ENCODE measurements around the gene C8B.

GRCh38 chr1:56933161-56933560 is 32.7 kb downstream of the C8B start:
- TF ChIP-seq CTCF (IDR thresholded peaks at IDR 0.05), result no peak
- no peak for TF ChIP-seq EZH2 (IDR thresholded peaks at IDR 0.05; ENCODE audit: borderline replicate concordance, insufficient read depth, low read depth, low read length, poor library complexity, severe bottlenecking)

Measured in B cell (primary cell).